GM18499 (cell line): ENCODE results near the gene DPY19L1.
"Not testable (repeated sequence)": the region's sequence is repeated elsewhere in the genome, so short reads cannot be mapped to it uniquely, and the experiment has no call there.

Experiments
- ATAC-seq: cut with Tn5 transposase; IDR thresholded peaks from one replicate; pipeline ENCODE4 v1.9.1; 2021; ENCODE audit warnings: moderate number of reproducible peaks; ENCODE audit not compliant: insufficient read depth, unreplicated experiment

Gene DPY19L1

GRCh38 chr7:35036361-35037171, 719 bp downstream of the DPY19L1 start:
- peak; percentile 1 for ATAC-seq

GRCh38 chr7:35035511-35035961, 1.7 kb downstream of the DPY19L1 start:
- ATAC-seq: no peak

DNA sequence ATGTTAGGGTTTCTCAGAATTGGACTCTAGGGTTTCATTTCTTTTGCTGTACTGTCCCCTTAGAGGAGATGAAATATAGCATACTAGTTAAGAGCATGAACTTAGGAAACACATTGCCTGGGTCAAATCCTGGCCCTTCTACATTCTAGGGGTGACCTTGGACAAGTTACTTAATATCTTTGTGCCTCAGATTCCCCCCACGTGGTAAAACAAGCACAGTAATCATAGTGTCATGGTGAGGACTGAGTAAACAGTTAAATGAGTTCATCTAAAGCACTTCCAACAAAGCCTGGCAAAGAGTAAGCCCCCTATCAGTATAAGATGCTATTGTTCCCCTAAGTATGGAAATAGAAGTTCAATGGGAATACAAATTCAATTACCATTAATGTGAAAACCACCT, 5.1 kb downstream of the DPY19L1 start:
- ATAC-seq: no peak

- ATAC-seq: no peak
These were observed 6.4 kb downstream of the DPY19L1 start for GRCh38 chr7:35030848-35031247.

GRCh38 chr7:35029311-35029710, 8.0 kb downstream of the DPY19L1 start:
- ATAC-seq: no peak

DNA sequence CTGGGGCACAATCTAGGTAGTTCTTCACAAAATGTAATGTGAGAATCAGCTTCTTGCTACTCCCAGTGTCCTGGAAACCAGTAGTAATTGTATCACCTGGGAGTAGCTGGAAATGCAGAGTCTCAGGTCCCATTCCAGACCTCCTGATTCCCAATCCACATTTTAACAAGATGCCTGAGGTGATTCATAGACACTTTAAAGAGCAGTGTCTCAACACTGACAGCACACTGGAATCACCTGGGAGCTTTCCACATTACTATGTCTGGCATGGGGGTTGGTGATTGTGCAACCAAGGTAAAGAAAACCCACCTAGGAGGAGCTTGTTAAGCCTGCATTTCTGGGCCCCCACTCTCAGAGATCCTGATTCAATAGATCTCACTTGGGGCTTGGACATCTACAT, 11.1 kb downstream of the DPY19L1 start:
- no peak for ATAC-seq

DNA sequence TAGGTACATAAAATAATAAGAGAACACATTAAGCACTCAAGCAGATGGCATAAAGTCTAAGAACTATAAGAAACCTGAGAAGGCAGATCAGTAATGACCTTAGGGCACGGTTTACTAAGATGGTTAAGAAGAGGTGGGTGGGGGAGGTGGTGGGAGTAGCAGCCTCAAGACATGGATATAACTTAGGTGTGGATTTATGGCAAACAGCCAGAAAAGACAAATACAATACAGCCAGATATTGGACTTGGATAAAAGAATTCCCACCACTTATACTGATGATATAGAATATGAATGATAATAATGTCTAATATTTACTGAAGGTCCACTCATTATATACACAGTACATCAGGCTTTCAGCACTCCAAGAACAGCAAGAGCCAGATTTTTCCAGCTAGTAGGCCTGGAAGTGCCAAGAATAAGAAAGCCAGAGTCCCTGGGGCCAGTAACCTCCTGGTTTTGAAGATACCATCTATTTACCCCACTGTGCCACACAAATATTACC, 11.9 kb downstream of the DPY19L1 start:
- no peak for ATAC-seq

- peak; percentile 61 for ATAC-seq
These were observed 13.0 kb downstream of the DPY19L1 start for GRCh38 chr7:35024298-35024697.

DNA sequence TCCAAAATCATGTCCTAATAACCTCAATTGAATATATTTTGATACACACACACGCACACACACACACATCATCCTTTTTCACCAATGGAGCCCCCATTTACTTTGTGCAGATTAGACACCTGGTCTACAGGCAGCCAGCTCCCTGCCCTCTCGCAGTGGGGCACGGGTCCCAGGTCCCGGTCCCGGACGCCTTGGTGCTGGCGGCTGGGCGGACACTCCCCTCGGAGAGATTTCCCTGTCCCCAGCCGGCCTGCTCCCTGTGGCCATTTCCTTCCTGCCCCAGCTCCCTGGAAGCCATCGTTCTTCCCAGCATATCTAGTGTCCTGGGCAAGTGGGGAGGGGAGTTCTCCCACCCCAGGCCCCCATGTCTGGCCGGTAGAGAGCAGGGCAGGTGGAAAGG, 14.6 kb downstream of the DPY19L1 start:
- ATAC-seq: no peak

DNA sequence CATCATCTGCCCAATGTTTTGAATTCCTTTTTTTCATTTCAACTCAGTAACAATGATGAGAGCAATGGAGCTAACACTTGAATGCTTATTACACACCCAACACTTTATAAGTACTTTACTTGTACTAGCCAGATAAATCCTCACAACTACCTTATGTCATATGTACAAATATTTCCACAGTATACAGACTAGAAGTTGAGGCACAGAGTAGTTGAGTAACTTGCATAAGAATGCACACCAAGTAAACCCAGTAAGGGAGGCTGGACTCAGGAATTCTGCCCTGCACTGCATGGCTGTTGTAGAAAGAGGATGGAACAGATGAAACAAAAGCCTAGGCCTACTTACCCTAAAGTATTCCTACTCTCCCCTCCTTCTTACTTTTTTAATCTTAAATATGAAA, 15.8 kb downstream of the DPY19L1 start:
- no peak for ATAC-seq

DNA sequence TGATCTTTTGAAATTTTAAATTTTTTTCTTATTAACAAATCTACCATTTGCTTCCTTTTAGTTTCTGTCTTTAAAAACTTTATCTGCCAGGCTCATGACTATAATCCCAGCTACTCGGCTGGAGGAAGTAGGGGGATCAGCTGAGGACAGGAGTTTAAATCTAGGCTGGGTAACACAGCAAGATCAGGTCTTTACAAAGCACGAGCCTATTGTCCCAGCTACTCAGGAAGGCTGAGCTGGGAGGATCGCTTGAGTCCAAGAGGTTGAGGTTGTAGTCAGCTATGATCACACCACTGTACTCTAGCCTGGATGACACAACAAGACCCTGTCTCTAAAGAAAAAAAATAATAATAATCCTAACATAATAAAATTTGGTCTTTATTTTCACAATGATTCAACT, 17.5 kb downstream of the DPY19L1 start:
- no peak for ATAC-seq

GRCh38 chr7:35019179-35019729, 18.0 kb downstream of the DPY19L1 start:
- no peak for ATAC-seq

DNA sequence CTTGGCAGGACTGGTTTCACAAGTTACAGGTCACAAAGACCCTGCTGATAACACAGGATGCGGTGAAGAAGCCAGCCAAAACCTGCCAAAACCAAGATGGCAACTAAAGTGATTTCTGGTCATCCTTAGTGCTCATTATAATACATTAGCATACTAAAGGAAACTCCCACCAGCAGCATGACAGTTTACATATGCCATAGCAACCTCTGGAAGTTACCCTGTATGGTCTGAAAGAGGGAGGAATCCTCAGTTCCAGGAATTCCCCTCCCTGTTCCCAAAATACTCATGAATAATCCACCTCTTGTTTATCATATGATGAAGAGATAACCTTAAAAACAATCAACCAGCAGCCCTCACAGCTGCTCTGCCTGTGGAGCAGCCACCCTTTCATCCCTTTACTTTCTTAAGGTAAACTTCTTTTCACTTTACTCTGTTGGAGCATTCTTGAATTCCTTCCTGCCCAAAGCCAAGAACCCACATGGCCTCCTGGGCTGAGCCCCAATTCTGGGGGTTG, 21.9 kb downstream of the DPY19L1 start:
- ATAC-seq: no peak

DNA sequence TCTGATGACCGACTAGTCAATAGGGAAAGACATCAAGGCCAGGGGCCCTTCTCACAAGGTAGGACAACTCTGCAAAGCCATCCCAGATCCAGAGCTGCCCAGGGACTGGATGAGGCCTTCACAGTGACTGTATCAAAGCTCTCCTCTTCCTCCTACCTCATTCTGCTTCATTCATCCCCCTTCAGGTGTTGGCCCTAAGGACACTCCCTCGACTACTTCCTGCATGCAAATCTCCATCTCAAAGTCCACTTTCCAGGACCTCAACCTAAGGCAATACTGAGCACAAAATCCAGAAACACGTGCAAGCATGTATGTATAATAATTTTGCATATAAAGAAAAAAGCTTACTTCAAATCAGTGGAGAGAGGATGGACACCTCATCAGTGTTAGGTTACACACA, 25.1 kb downstream of the DPY19L1 start:
- ATAC-seq: no peak

DNA sequence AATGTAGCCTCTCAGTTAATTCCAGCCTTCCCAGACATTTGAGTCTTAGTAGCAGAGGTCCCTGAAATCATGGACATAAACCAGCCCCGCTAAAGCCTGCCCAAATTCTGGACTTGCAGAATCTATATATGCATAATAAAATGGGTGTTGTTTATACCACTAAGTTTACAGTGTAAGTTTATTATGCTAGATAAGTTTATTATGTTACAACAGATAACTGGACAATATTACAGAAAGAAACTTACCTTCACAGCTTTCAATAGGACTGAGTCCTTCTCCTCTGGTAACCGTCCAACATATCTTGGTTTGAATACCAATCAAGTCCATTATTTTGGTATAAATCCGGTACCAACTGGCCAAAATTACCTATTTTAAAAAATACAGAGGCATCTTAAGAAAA, 26.2 kb downstream of the DPY19L1 start:
- ATAC-seq: no peak

- no peak for ATAC-seq
These were observed 29.5 kb downstream of the DPY19L1 start for GRCh38 chr7:35007768-35008167.

GRCh38 chr7:35004531-35005095, 32.7 kb downstream of the DPY19L1 start:
- ATAC-seq: no peak

DNA sequence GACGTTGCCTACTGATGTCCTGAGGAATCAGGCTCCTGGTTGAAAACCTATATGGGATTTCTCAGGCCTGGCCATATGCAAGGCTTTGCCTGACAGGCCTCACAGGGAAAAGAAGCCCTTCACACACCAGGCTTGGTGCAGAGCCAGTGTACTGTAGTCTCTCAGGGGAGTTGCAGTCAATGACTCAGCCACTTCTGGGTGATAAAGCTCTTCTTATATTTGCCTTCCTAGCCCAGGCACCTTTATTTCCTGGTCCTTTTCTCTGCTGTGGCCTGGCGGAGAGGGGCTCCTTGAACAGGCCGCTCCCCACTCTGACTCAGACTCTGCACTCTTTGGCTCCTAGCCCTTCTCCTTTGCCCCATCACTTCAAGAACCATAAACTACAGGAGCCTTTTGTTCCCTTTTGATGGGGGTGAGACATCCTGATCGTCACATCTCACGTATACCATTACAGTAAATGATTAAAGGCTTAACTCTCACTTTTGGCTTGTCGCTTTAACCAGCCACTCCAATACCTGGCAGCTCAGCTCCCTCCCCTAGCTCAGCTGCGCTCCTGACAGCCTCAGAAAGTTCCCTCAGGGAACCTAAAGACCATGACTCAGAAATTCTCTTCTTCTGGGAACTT, 33.5 kb downstream of the DPY19L1 start:
- ATAC-seq: no peak

DNA sequence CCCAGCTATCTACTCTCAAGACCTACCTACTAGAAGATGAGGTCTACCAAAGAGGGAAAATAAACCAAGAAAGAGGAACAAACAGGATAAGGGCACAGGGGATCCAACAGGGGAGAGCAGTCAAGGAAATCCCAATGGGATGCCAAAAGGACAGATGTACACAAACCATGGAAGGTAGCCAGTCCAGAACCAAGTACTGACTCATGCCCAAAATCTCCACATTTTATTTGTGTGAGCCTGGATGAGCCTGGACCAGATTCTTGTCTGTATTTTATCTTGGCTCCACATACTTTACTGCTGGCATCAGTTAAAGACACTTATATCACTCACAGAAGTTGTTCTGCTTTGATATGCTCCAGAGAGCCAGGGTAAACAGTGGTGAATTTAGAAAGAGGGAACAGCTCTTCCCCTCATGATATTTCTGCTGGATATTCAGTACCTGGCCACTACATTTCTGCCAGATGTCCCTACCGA, 34.1 kb downstream of the DPY19L1 start:
- not testable (repeated sequence) for ATAC-seq

GRCh38 chr7:34998335-34998734, 39.0 kb downstream of the DPY19L1 start:
- not testable (repeated sequence) for ATAC-seq
